HG03108 (cell line): ENCODE measurements around the gene RNF157.
"Not testable (repeated sequence)": the region's sequence is repeated elsewhere in the genome, so short reads cannot be mapped to it uniquely, and the experiment has no call there.

Experiments
- ATAC-seq: cut with Tn5 transposase; IDR thresholded peaks from one replicate; pipeline ENCODE4 v1.9.1; 2021; ENCODE audit warnings: moderate library complexity; ENCODE audit not compliant: unreplicated experiment

Gene RNF157

DNA sequence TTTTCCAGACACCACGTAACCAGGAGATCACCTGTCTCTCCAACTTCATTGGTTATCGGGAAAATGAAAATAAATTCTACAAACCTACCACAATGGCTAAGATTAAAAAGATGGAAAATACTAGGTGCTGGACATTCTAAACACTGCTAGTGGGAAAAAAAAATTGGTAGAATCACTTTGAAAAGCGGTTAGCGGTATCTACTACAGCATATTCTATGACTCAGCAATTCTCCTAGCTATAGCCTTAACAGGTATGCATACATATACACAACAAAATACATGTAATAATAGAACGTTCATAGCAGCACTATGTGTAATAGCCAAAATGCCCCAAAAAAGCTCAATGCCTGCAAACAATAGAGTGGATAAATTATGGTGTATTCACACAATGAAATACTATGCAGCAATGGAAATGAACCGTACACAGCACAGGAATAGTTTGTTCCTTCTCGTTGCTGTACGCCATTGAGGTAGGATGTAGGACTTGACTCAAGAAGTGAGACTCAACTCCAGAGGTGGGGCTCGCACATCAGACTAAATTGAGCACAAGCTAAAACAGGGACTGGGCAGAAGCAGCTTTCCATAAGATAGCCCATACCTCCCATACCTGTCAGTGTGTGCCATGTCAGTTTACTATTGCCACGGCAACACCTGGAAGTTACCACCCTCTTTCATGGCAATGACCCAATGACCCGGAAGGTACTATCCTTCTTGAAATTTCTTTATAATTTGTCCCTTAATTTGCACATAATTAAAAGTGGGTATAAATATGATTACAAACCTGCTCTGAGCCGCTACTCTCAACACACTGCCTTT, 44.8 kb downstream of the RNF157 start:
- ATAC-seq = no peak

DNA sequence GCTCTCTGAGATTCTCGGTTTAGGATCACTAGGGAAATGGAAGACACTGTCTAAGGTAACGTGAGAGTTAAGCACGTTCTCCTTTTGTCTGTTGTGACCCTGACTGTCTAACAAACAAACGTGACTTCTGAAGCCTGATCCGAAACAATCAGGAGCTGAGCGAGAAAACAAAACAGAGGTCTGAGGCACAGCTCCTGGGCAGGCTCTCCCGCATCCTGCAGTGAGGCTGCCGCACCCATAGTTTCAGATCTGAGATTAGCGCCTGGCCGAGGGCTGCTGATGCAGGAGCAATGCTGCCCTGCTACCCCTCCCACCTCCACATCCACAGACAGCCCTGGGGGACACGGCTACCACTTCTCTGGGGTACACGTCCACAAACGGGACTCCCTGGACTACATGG, 46.7 kb downstream of the RNF157 start:
- ATAC-seq = no peak

DNA sequence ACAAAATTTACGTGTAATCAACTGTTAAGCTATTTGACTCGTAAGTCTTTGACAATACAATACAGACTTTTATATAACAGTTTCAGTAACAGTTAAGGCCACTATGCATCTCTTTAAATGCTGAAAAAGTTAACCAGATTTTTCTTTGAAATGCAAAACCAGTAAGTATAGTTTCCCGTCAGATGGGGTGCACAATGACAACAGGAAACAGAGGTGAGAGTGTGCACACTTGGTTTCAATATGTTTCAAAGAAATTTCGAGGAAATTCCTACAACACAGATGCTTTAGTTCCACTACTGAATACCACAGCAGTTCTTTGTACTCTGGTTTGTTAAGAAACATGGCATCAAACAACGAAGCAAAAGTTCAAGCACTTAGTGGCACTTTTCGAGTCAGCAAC, 48.4 kb downstream of the RNF157 start:
- ATAC-seq = peak; percentile 47

DNA sequence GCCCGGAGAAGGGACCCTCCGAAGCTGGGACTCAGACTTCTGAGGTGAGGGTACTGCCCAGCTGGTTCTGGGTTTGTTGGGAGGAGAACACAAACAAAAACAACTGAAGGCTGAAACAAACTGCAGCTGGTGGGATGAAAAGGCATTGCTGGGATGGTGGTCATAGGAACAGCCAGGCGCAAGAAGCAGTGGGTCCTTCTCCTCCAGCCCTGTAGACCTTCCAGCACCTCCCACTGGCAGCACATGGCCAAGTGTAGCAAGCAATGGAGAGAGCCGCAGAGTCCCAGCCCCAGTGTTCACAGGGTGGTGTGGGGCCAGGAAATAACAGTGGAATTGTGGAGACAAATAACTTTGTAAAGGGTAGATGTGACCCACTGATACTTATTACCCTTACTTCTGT, 50.6 kb downstream of the RNF157 start:
- no peak for ATAC-seq

- no peak for ATAC-seq
Observed at GRCh38 chr17:76189247-76189646, 51.0 kb downstream of the RNF157 start.

GRCh38 chr17:76188213-76189016, 51.9 kb downstream of the RNF157 start:
- ATAC-seq = no peak

DNA sequence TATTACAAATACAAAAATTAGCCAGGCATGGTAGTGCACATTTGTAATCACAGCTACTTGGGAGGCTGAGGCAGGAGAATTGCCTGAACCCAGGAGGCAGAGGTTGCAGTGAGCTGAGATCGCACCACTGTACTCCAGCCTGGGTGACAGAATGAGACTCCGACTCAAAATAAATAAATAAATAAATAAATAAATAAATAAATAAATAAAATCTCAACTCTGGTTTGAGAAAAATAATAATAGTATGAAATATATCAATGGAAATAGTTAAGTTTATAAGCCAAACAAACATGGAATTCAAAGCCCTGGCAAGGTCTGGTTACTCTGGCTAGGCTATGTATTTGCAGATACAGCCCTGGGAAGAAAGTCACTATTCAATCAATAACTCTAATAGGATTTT, 53.5 kb downstream of the RNF157 start:
- not testable (repeated sequence) for ATAC-seq

DNA sequence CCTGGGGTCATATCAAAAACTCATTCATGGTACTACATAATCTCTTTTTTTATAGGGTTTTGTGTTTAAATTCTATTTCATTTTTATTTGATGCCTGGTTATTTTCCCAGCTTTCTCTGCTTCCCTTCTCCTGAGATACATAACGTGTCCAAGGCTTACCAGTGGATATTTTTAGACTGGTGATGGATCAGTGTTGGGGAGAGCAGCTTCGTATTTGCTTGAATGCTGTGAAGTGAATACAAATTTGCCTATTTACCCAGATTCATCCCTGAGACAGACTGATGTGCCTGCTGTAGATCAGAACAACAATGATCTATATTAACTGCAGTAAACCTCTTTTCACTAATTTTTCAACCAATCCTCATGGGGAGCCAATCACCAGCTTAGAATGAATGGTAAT, 56.0 kb downstream of the RNF157 start:
- no peak for ATAC-seq

DNA sequence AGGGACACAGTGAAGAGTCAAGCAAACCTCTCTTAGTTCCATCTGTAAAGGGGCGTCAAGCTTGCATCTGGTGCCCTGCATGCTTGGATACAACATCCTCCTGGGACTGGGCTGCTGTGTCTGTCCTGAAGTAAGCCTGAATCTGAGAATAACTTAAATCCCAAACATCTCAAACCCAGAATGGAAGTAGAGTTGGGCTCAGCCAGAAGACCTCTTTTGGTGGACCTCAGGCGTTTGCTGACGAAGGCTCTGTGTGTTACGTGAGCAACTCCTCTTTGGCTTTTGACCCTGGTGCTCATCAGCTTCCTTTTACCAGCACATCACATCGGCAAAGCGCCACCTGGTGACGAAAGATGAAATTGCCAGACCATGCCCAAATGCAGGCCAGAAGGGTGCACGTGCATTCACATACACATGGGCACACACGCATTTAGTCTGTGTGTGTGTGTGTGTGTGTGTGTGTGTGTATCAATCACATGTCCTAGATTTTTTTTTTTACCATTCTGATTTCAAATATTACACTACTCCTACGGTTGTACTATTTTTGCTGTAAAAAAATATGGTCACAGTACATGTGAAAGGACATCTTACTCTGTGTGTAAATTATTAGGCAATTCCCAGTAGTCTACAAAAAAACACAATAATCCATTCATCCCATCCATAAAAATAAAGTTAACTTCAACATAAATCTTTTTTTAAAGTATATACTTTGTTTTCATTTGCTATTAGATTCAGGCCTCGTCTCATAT, 58.1 kb downstream of the RNF157 start:
- no peak for ATAC-seq

DNA sequence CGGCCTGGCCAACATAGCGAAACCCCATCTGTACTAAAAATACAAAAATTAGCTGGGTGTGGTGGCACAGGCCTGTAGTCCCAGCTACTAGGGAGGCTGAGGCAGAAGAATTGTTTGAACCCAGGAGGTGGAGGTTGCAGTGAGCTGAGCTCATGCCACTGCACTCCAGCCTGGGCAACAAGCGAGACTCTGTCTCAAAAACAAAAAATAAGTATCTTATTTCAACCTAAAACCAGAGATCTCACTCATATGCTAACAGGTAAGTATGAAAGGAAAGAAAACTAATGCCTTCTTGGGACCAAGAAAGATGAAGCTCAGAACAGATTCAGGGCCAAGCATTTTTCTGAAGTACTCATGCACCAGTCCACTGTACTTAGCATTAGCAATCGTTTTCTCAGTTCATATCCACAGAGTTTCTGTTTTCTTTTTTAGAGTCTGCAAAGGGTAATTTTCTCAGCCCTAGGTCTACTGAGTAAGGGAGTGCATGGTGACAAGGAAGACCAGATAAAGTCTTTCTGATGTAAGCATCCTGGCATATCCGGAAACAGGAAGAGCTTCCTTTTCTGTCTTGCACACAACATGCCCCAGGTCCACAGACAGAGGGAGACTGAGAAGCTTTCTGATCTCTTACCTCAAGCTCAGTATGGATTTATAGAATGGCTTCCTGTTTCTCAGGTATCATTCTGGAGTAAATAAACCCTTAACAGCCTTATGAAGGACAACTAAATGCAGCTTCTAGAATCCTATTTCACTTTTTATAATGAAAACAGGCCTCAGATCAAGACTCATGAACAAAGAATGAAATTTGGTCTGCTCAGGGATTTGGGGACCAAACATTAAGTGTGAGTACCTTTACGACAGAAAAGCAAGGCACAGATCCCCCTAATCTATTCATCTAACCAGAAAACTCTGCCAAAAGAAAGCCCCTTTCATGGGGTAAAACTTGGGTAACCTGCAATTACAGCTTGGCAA, 60.5 kb downstream of the RNF157 start:
- no peak for ATAC-seq

DNA sequence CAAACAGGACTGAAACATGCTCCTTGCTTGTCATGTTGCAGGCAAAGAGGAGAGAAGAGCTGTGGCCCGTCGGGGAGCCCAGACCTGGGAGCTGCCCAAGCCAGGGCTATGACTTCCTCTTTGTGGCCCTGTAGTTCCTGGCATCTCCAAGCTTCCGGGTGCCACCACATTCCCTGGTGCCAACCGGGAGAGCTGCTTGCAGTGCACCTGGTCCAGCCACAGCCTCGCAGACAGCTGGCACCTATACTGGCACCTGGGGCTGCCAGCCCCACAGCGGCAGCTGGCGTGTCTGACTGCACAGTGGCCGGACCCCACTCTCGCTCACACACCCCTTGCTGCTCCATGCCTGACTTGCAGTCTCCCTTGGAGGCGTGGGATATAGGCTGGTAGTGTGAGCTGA, 62.2 kb downstream of the RNF157 start:
- no peak for ATAC-seq

- ATAC-seq = no peak
Observed at GRCh38 chr17:76176701-76177574, 63.4 kb downstream of the RNF157 start.

DNA sequence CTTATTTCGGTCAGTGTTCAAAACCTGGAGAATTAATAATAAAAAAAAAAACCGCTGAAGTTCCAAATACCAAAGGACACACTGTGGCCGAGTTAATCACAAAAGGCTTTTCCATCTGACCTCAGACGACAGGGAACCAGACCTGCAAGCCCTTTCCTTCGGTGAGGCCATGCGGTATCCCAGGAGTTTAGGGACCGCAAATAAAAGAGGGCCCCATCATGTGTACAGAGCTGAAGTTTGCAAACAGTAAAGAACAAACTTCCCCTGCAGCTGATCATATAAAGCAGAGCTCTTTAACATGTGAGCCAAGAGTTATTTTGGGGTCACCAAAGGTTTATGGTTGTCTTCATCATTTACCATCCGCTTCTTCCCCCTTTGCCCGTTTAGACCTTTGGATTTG, 66.3 kb downstream of the RNF157 start:
- ATAC-seq = no peak

- no peak for ATAC-seq
Observed at GRCh38 chr17:76173474-76173873, 66.8 kb downstream of the RNF157 start.

- ATAC-seq = no peak
Observed at GRCh38 chr17:76171706-76172105, 68.6 kb downstream of the RNF157 start.

- ATAC-seq = no peak
Observed at GRCh38 chr17:76170114-76170513, 70.2 kb downstream of the RNF157 start.

GRCh38 chr17:76166906-76167305, 73.4 kb downstream of the RNF157 start:
- ATAC-seq = no peak

- no peak for ATAC-seq
Observed at GRCh38 chr17:76166168-76166567, 74.1 kb downstream of the RNF157 start.

GRCh38 chr17:76164331-76164730, 76.0 kb downstream of the RNF157 start:
- ATAC-seq = no peak
